Measurements from ENCODE around the gene PRKG2.

PRKG2 gene

GRCh38 chr4:81217779-81218178 lies 2.8 kb upstream of the PRKG2 start:
- TF ChIP-seq, protein P1, sequence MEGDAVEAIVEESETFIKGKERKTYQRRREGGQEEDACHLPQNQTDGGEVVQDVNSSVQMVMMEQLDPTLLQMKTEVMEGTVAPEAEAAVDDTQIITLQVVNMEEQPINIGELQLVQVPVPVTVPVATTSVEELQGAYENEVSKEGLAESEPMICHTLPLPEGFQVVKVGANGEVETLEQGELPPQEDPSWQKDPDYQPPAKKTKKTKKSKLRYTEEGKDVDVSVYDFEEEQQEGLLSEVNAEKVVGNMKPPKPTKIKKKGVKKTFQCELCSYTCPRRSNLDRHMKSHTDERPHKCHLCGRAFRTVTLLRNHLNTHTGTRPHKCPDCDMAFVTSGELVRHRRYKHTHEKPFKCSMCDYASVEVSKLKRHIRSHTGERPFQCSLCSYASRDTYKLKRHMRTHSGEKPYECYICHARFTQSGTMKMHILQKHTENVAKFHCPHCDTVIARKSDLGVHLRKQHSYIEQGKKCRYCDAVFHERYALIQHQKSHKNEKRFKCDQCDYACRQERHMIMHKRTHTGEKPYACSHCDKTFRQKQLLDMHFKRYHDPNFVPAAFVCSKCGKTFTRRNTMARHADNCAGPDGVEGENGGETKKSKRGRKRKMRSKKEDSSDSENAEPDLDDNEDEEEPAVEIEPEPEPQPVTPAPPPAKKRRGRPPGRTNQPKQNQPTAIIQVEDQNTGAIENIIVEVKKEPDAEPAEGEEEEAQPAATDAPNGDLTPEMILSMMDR (IDR thresholded peaks at IDR 0.05; ENCODE audit: borderline replicate concordance, control extremely low read depth, extremely low read depth, insufficient read depth, missing control alignments): no peak
- in situ Hi-C loops (cut with MboI; ENCODE audit: low sequenced_read_pairs, unreplicated experiment): no loop called here
- DNase-seq (ENCODE audit: low spot score): no peak

GRCh38 chr4:81215931-81216330 lies 909 bp upstream of the PRKG2 start:
- no peak for DNase-seq (ENCODE audit: low spot score)
- TF ChIP-seq, protein P1 (IDR thresholded peaks at IDR 0.05; ENCODE audit: borderline replicate concordance, control extremely low read depth, extremely low read depth, insufficient read depth, missing control alignments): no peak
- in situ Hi-C loops (cut with MboI; ENCODE audit: low sequenced_read_pairs, unreplicated experiment): no loop called here

GRCh38 chr4:81214144-81214880 lies 710 bp downstream of the PRKG2 start:
- in situ Hi-C loops (cut with MboI; ENCODE audit: low sequenced_read_pairs, unreplicated experiment): no loop called here
- no peak for DNase-seq (ENCODE audit: low spot score)
- TF ChIP-seq, protein P1 (IDR thresholded peaks at IDR 0.05; ENCODE audit: borderline replicate concordance, control extremely low read depth, extremely low read depth, insufficient read depth, missing control alignments): no peak

DNA sequence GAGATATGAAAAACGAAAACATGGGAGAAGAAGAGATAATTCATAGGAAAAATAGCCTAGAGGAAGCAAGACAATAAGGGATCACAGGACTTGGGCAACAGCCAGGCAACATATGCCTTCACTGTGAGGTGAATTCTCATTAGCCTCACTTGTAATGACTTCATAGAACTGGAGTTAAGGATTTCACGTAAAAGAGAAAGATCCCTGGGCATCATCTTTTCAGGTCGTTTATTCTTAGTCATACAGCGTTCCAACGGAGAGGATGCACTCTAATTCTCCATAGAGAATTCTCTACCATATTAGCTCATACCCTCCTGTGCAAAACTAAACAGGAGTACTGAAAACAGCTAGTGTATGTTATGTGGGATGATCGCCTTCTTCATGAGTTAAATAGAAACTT lies 1.4 kb downstream of the PRKG2 start:
- TF ChIP-seq, protein P1 (IDR thresholded peaks at IDR 0.05; ENCODE audit: borderline replicate concordance, control extremely low read depth, extremely low read depth, insufficient read depth, missing control alignments): no peak
- in situ Hi-C loops (cut with MboI; ENCODE audit: low sequenced_read_pairs, unreplicated experiment): no loop called here
- DNase-seq (ENCODE audit: low spot score): no peak

GRCh38 chr4:81211956-81212355 lies 3.1 kb downstream of the PRKG2 start:
- TF ChIP-seq, protein P1 (IDR thresholded peaks at IDR 0.05; ENCODE audit: borderline replicate concordance, control extremely low read depth, extremely low read depth, insufficient read depth, missing control alignments): no peak
- no peak for DNase-seq (ENCODE audit: low spot score)
- in situ Hi-C loops (cut with MboI; ENCODE audit: low sequenced_read_pairs, unreplicated experiment): no loop called here

DNA sequence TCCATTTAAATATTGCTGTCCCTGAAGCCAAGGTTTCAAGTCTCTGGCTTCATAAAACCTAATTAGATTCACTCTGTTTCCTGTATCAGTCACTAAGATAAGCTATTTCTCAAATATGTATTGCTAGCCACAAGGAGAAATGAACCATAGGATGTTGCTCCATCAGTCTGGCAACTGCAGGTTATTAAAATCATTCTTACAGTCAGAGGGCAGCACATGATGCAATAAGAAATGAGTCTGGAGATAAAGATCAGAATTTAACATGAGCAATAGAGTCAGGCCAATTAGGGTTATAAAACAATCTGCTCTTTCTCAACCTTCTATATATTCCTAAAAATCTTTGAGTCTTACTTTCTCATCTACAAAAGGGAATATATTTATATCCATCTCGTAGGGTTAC lies 7.2 kb downstream of the PRKG2 start:
- TF ChIP-seq, protein P1 (IDR thresholded peaks at IDR 0.05; ENCODE audit: borderline replicate concordance, control extremely low read depth, extremely low read depth, insufficient read depth, missing control alignments): no peak
- in situ Hi-C loops (cut with MboI; ENCODE audit: low sequenced_read_pairs, unreplicated experiment): no loop called here
- DNase-seq (ENCODE audit: low spot score): no peak

All from GM13976 (cell line).